Gastrocnemius medialis (tissue), 4 donors: ENCODE data around the gene OR2T35.

Experiments used
- CTCF ChIP-seq, 5 experiments: fragments of 450-650 bp in 3 of 5; fragments of 200-600 bp in 2 of 5; sonication (generic) in 2 of 5; IDR thresholded peaks in 4 of 5; conservative IDR thresholded peaks in 1 of 5; 1 replicate in 4 of 5; 2 replicates in 1 of 5; pipeline ENCODE4 v1.5.1; 2016 to 2019; ENCODE audit warnings: antibody characterized with exemption in 5 of 5, mild to moderate bottlenecking in 3 of 5, moderate library complexity in 3 of 5
- POLR2A ChIP-seq, 2 donors: fragments of 450-650 bp; IDR thresholded peaks; one replicate each; pipeline ENCODE4 v1.6.1; 2017; ENCODE audit warnings: antibody characterized with exemption in 2 of 2, mild to moderate bottlenecking in 2 of 2, moderate library complexity in 2 of 2

- TF ChIP-seq POLR2A (IDR thresholded peaks at IDR 0.05) (no peak), CTCF (IDR thresholded peaks at IDR 0.05 in 4 of 5, conservative IDR thresholded peaks at IDR 0.05 in 1 of 5) (no peak)
Observed at GRCh38 chr1:248627971-248628844, 16.9 kb downstream of the OR2T35 start.
